ENCODE results near the gene PPP2R3B. TPM values are rescaled to one million over a fixed set of nuclear protein-coding genes. Genes with fewer than 3 reads are reported as not detected.

Gene PPP2R3B
- total and polyA plus RNA-seq, 2 donors (not counting 1 experiment from before 2014, with no cell fraction given), result 43.3 to 47.6 TPM

GRCh38 chrX:338281-338835 is 48.3 kb downstream of the PPP2R3B start:
- Mint-ChIP-seq H3K4me1 (no peaks in the 10 kb centered on the region), H3K27me3 (no peaks in the 10 kb centered on the region), H3K9me3 (ENCODE audit: insufficient read depth) (no peaks in the 10 kb centered on the region), H3K27ac (no peak overlapping the region), H3K4me3 (no peak overlapping the region)
- Histone ChIP-seq H3K27me3 (replicated peaks in 1 of 4; ENCODE audit: control extremely low read depth in 1 of 4, control insufficient read depth in 3 of 4, insufficient read depth in 4 of 4, low read length in 3 of 4) (no peaks in the 10 kb centered on the region), H3K36me3 (replicated peaks in 1 of 2; ENCODE audit: control extremely low read depth in 1 of 2, control insufficient read depth in 1 of 2, extremely low read depth in 1 of 2, insufficient read depth in 2 of 2, low read length in 1 of 2) (peaks cover 0 to 9% of the 10 kb centered on the region in 2 experiments), H4K20me1 (ENCODE audit: control insufficient read depth, insufficient read depth, low read length, poor library complexity, severe bottlenecking) (no peaks in the 10 kb centered on the region), H3K9me3 (ENCODE audit: control extremely low read depth in 1 of 3, control insufficient read depth in 2 of 3, insufficient read depth in 1 of 3, low read length in 2 of 3) (peaks cover 0 to 21% (median 0%) of the 10 kb centered on the region in 3 donors), H2AFZ (ENCODE audit: insufficient read depth, low read depth, low read length, poor library complexity, severe bottlenecking) (no peak overlapping the region), H3K79me2 (ENCODE audit: control insufficient read depth, insufficient read depth, low read length) (no peaks in the 10 kb centered on the region), H3K4me3 (ENCODE audit: control extremely low read depth in 1 of 5, extremely low read depth in 1 of 5, insufficient read depth in 1 of 5, low read depth in 2 of 5, low read length in 4 of 5) (no peak overlapping the region), H3K27ac (ENCODE audit: low read length in 2 of 2) (no peak overlapping the region), H3K9ac (ENCODE audit: low read length) (no peak overlapping the region), H3K4me1 (ENCODE audit: control insufficient read depth in 2 of 2, insufficient read depth in 2 of 2, low read length in 2 of 2) (no peaks in the 10 kb centered on the region), H3K4me2 (replicated peaks; ENCODE audit: low read depth, low read length, poor library complexity, severe bottlenecking) (no peak overlapping the region)
- CTCF ChIA-PET, result no interaction called here
- no peak for DNase-seq
- 94% methylated on average over 50 of the region's 53 CpGs for WGBS (ENCODE audit: insufficient coverage)
- intact Hi-C loops (cut with micrococcal nuclease), result no loop called here
- ATAC-seq (ENCODE audit: low read depth), result no peak
- POLR2A ChIA-PET, result no interaction called here
- TF ChIP-seq EZH2 (IDR thresholded peaks at IDR 0.05; ENCODE audit: borderline replicate concordance, insufficient read depth, low read depth, low read length, poor library complexity, severe bottlenecking) (no peak), CTCF (IDR thresholded peaks at IDR 0.05) (no peak)

- no peak overlapping the region for H3K4me3 ChIP-seq (ENCODE audit: control extremely low read depth in 1 of 5, extremely low read depth in 1 of 5, insufficient read depth in 1 of 5, low read depth in 2 of 5, low read length in 4 of 5)
- Mint-ChIP-seq H3K4me1 (no peaks in the 10 kb centered on the region), H3K9me3 (ENCODE audit: insufficient read depth) (no peaks in the 10 kb centered on the region), H3K27ac (no peak overlapping the region), H3K27me3 (no peaks in the 10 kb centered on the region), H3K4me3 (no peak overlapping the region)
- POLR2A ChIA-PET, result no interaction called here
- no peak for TF ChIP-seq EZH2 (IDR thresholded peaks at IDR 0.05; ENCODE audit: borderline replicate concordance, insufficient read depth, low read depth, low read length, poor library complexity, severe bottlenecking)
- TF ChIP-seq CTCF (IDR thresholded peaks at IDR 0.05), result no peak
- no peaks in the 10 kb centered on the region for H3K4me1 ChIP-seq (ENCODE audit: control insufficient read depth in 2 of 2, insufficient read depth in 2 of 2, low read length in 2 of 2)
- H2AFZ ChIP-seq (ENCODE audit: insufficient read depth, low read depth, low read length, poor library complexity, severe bottlenecking), result no peak overlapping the region
- no peaks in the 10 kb centered on the region for H3K27me3 ChIP-seq (replicated peaks in 1 of 4; ENCODE audit: control extremely low read depth in 1 of 4, control insufficient read depth in 3 of 4, insufficient read depth in 4 of 4, low read length in 3 of 4)
- H3K9me3 ChIP-seq (ENCODE audit: control extremely low read depth in 1 of 3, control insufficient read depth in 2 of 3, insufficient read depth in 1 of 3, low read length in 2 of 3), result peaks cover 0 to 21% (median 0%) of the 10 kb centered on the region in 3 donors
- DNase-seq, result no peak
- intact Hi-C loops (cut with micrococcal nuclease), result no loop called here
- no peak overlapping the region for H3K27ac ChIP-seq (ENCODE audit: low read length in 2 of 2)
- H3K36me3 ChIP-seq (replicated peaks in 1 of 2; ENCODE audit: control extremely low read depth in 1 of 2, control insufficient read depth in 1 of 2, extremely low read depth in 1 of 2, insufficient read depth in 2 of 2, low read length in 1 of 2), result peaks cover 0 to 14% of the 10 kb centered on the region in 2 experiments
- H3K79me2 ChIP-seq (ENCODE audit: control insufficient read depth, insufficient read depth, low read length), result no peaks in the 10 kb centered on the region
- no peak for ATAC-seq (ENCODE audit: low read depth)
- H4K20me1 ChIP-seq (ENCODE audit: control insufficient read depth, insufficient read depth, low read length, poor library complexity, severe bottlenecking), result no peaks in the 10 kb centered on the region
- H3K9ac ChIP-seq (ENCODE audit: low read length), result no peak overlapping the region
- no peak overlapping the region for H3K4me2 ChIP-seq (replicated peaks; ENCODE audit: low read depth, low read length, poor library complexity, severe bottlenecking)
- CTCF ChIA-PET, result no interaction called here
- WGBS (ENCODE audit: insufficient coverage), result 93% methylated on average over 38 of the region's 38 CpGs
These were observed 49.3 kb downstream of the PPP2R3B start for GRCh38 chrX:337331-337831.
